IgD-negative memory B cell (primary cell): Measurements from ENCODE around the gene C14orf132. TPM values are rescaled to one million over a fixed set of nuclear protein-coding genes. Genes with fewer than 3 reads are reported as not detected.
A peak's percentile ranks its signal among the peaks of the same experiment; 100 is the strongest.

Experiments used
- H3K27ac Mint-ChIP-seq, 3 donors: one replicate each; pipeline ENCODE4 v1.8.0; 2020 to 2022; ENCODE audit warnings: mild to moderate bottlenecking in 3 of 3, mixed read lengths in 3 of 3, moderate library complexity in 1 of 3
- H3K27me3 Mint-ChIP-seq: one replicate; pipeline ENCODE4 v1.8.0; 2021; ENCODE audit warnings: mixed read lengths
- H3K36me3 Mint-ChIP-seq: one replicate; pipeline ENCODE4 v1.8.0; 2020; ENCODE audit warnings: mild to moderate bottlenecking, mixed read lengths
- H3K4me1 Mint-ChIP-seq, 3 donors: one replicate each; pipeline ENCODE4 v1.8.0; 2020 to 2022; ENCODE audit warnings: mixed read lengths in 3 of 3, mild to moderate bottlenecking in 1 of 3
- H3K4me3 Mint-ChIP-seq, 4 donors: one replicate each; pipeline ENCODE4 v1.8.0; 2020 to 2022; ENCODE audit warnings: mild to moderate bottlenecking in 4 of 4, mixed read lengths in 4 of 4, moderate library complexity in 3 of 4
- H3K9me3 Mint-ChIP-seq, 3 donors: one replicate each; pipeline ENCODE4 v1.8.0; 2020 to 2021; ENCODE audit warnings: mixed read lengths in 3 of 3, mild to moderate bottlenecking in 1 of 3
- polyA plus RNA-seq: library from polyadenylated mRNA; unstranded; fragments of 300-500 nt; fragmentation: Illumina TruSeq; gene quantifications from one replicate; pipeline ENCODE4 v1.2.3, GENCODE V29; 2021

The C14orf132 gene
- polyA plus RNA-seq, 1 donor from 2014 or later = 0.04 TPM

GRCh38 chr14:96080571-96080970 is 41.4 kb downstream of the C14orf132 start:
- no peaks in the 10 kb centered on the region for H3K4me1 Mint-ChIP-seq
- H3K4me3 Mint-ChIP-seq = no peak overlapping the region
- H3K36me3 Mint-ChIP-seq = no peaks in the 10 kb centered on the region
- H3K9me3 Mint-ChIP-seq = no peaks in the 10 kb centered on the region
- peaks cover 16% of the 10 kb centered on the region for H3K27me3 Mint-ChIP-seq
- H3K27ac Mint-ChIP-seq = no peak overlapping the region

GRCh38 chr14:96081224-96081623 is 42.1 kb downstream of the C14orf132 start:
- H3K36me3 Mint-ChIP-seq = no peaks in the 10 kb centered on the region

GRCh38 chr14:96081767-96082400 is 42.7 kb downstream of the C14orf132 start:
- no peaks in the 10 kb centered on the region for H3K9me3 Mint-ChIP-seq
- no peak overlapping the region for H3K27ac Mint-ChIP-seq
- peaks cover 16% of the 10 kb centered on the region for H3K27me3 Mint-ChIP-seq
- H3K4me3 Mint-ChIP-seq = no peak overlapping the region
- peaks cover 0 to 1% (median 0%) of the 10 kb centered on the region in 3 donors for H3K4me1 Mint-ChIP-seq
- no peaks in the 10 kb centered on the region for H3K36me3 Mint-ChIP-seq

More at GRCh38 chr14:96081224-96081623, 42.1 kb downstream of the C14orf132 start:
- Mint-ChIP-seq H3K9me3 (no peaks in the 10 kb centered on the region), H3K4me3 (no peak overlapping the region), H3K27ac (no peak overlapping the region), H3K27me3 (peaks cover 16% of the 10 kb centered on the region), H3K4me1 (no peaks in the 10 kb centered on the region)

GRCh38 chr14:96082420-96083300 is 43.5 kb downstream of the C14orf132 start:
- Mint-ChIP-seq H3K36me3 (no peaks in the 10 kb centered on the region), H3K27me3 (peaks cover 11% of the 10 kb centered on the region), H3K9me3 (no peaks in the 10 kb centered on the region), H3K4me3 (no peak overlapping the region), H3K27ac (peak overlapping the region in 1 of 3 donors; percentile 70), H3K4me1 (peaks cover 0 to 1% (median 0%) of the 10 kb centered on the region in 3 donors)

- H3K4me1 Mint-ChIP-seq = peaks cover 0 to 1% (median 0%) of the 10 kb centered on the region in 3 donors
- H3K36me3 Mint-ChIP-seq = no peaks in the 10 kb centered on the region
- H3K9me3 Mint-ChIP-seq = no peaks in the 10 kb centered on the region
- no peak overlapping the region for H3K4me3 Mint-ChIP-seq
- H3K27ac Mint-ChIP-seq = no peak overlapping the region
- peaks cover 8% of the 10 kb centered on the region for H3K27me3 Mint-ChIP-seq
These were observed 44.6 kb downstream of the C14orf132 start for GRCh38 chr14:96083667-96084320.

- Mint-ChIP-seq H3K27ac (no peak overlapping the region), H3K36me3 (no peaks in the 10 kb centered on the region), H3K9me3 (no peaks in the 10 kb centered on the region), H3K4me1 (peaks cover 0 to 1% (median 0%) of the 10 kb centered on the region in 3 donors), H3K4me3 (no peak overlapping the region), H3K27me3 (peaks cover 8% of the 10 kb centered on the region)
These were observed 45.6 kb downstream of the C14orf132 start for GRCh38 chr14:96084796-96085195.

GRCh38 chr14:96085369-96085768 is 46.2 kb downstream of the C14orf132 start:
- Mint-ChIP-seq H3K27ac (no peak overlapping the region), H3K4me1 (peaks cover 0 to 1% (median 0%) of the 10 kb centered on the region in 3 donors), H3K27me3 (peaks cover 9% of the 10 kb centered on the region), H3K9me3 (no peaks in the 10 kb centered on the region), H3K4me3 (no peak overlapping the region), H3K36me3 (no peaks in the 10 kb centered on the region)

- H3K4me1 Mint-ChIP-seq = peaks cover 0 to 1% (median 0%) of the 10 kb centered on the region in 3 donors
- no peak overlapping the region for H3K4me3 Mint-ChIP-seq
- no peak overlapping the region for H3K27ac Mint-ChIP-seq
These were observed 46.9 kb downstream of the C14orf132 start for GRCh38 chr14:96086032-96086431.

GRCh38 chr14:96086574-96087077 is 47.5 kb downstream of the C14orf132 start:
- H3K4me1 Mint-ChIP-seq = peaks cover 0 to 1% (median 0%) of the 10 kb centered on the region in 3 donors
- H3K27ac Mint-ChIP-seq = no peak overlapping the region
- no peak overlapping the region for H3K4me3 Mint-ChIP-seq
- no peaks in the 10 kb centered on the region for H3K36me3 Mint-ChIP-seq
- H3K27me3 Mint-ChIP-seq = peaks cover 5% of the 10 kb centered on the region
- H3K9me3 Mint-ChIP-seq = no peaks in the 10 kb centered on the region

More at GRCh38 chr14:96086032-96086431, 46.9 kb downstream of the C14orf132 start:
- H3K9me3 Mint-ChIP-seq = no peaks in the 10 kb centered on the region
- no peaks in the 10 kb centered on the region for H3K36me3 Mint-ChIP-seq
- peaks cover 7% of the 10 kb centered on the region for H3K27me3 Mint-ChIP-seq

- Mint-ChIP-seq H3K27ac (no peak overlapping the region), H3K36me3 (no peaks in the 10 kb centered on the region), H3K4me1 (peaks cover 0 to 1% (median 0%) of the 10 kb centered on the region in 3 donors), H3K27me3 (peaks cover 5% of the 10 kb centered on the region), H3K4me3 (no peak overlapping the region), H3K9me3 (no peaks in the 10 kb centered on the region)
These were observed 48.9 kb downstream of the C14orf132 start for GRCh38 chr14:96088074-96088473.

GRCh38 chr14:96088481-96088880 is 49.3 kb downstream of the C14orf132 start:
- H3K27ac Mint-ChIP-seq = no peak overlapping the region
- H3K27me3 Mint-ChIP-seq = peaks cover 5% of the 10 kb centered on the region
- no peaks in the 10 kb centered on the region for H3K36me3 Mint-ChIP-seq
- H3K4me1 Mint-ChIP-seq = peaks cover 0 to 1% (median 0%) of the 10 kb centered on the region in 3 donors
- H3K4me3 Mint-ChIP-seq = no peak overlapping the region
- no peaks in the 10 kb centered on the region for H3K9me3 Mint-ChIP-seq

- Mint-ChIP-seq H3K4me1 (peaks cover 0 to 1% (median 0%) of the 10 kb centered on the region in 3 donors), H3K27me3 (peaks cover 5% of the 10 kb centered on the region), H3K27ac (no peak overlapping the region), H3K4me3 (no peak overlapping the region), H3K36me3 (no peaks in the 10 kb centered on the region), H3K9me3 (no peaks in the 10 kb centered on the region)
These were observed 49.7 kb downstream of the C14orf132 start for GRCh38 chr14:96088911-96089310.

GRCh38 chr14:96089401-96089800 is 50.2 kb downstream of the C14orf132 start:
- peaks cover 0 to 1% (median 0%) of the 10 kb centered on the region in 3 donors for H3K4me1 Mint-ChIP-seq
- H3K9me3 Mint-ChIP-seq = no peaks in the 10 kb centered on the region
- no peaks in the 10 kb centered on the region for H3K36me3 Mint-ChIP-seq
- no peak overlapping the region for H3K27ac Mint-ChIP-seq
- H3K27me3 Mint-ChIP-seq = peaks cover 5% of the 10 kb centered on the region
- no peak overlapping the region for H3K4me3 Mint-ChIP-seq

- H3K36me3 Mint-ChIP-seq = no peaks in the 10 kb centered on the region
- no peaks in the 10 kb centered on the region for H3K9me3 Mint-ChIP-seq
- peaks cover 2% of the 10 kb centered on the region for H3K27me3 Mint-ChIP-seq
- H3K4me1 Mint-ChIP-seq = peaks cover 0 to 1% (median 0%) of the 10 kb centered on the region in 3 donors
- H3K27ac Mint-ChIP-seq = no peak overlapping the region
- no peak overlapping the region for H3K4me3 Mint-ChIP-seq
These were observed 51.4 kb downstream of the C14orf132 start for GRCh38 chr14:96090441-96091148.
